Natural killer cell (primary cell): ENCODE results near the gene MTERF4. TPM values are rescaled to one million over a fixed set of nuclear protein-coding genes. Genes with fewer than 3 reads are reported as not detected.

ENCODE experiments used
- ATAC-seq, 3 donors: fragments of 150-1000 bp in 2 of 3; fragments of 200-7000 bp in 1 of 3; cut with Tn5 transposase; 1 replicate in 1 of 3; 2 replicates in 2 of 3; pipeline ENCODE4 v1.10.0; 2021; ENCODE audit warnings: mild to moderate bottlenecking in 2 of 3, moderate library complexity in 2 of 3
- DNase-seq, 2 donors: peaks; one replicate each; pipeline versions ENCODE4 v3.0.0 to v3.0.0-alpha.2; 2013 to 2021; ENCODE audit warnings: mixed read lengths in 1 of 2
- H3K27ac ChIP-seq: one replicate; pipeline ENCODE4 v1.5.1; 2013; ENCODE audit warnings: mild to moderate bottlenecking, low read length
- H3K27me3 ChIP-seq: one replicate; pipeline ENCODE4 v1.6.1; 2013; ENCODE audit warnings: low read length; ENCODE audit not compliant: control insufficient read depth, insufficient read depth
- H3K36me3 ChIP-seq: one replicate; pipeline ENCODE4 v1.6.1; 2013; ENCODE audit warnings: low read length; ENCODE audit not compliant: control insufficient read depth, insufficient read depth
- H3K4me1 ChIP-seq: one replicate; pipeline ENCODE4 v1.6.1; 2013; ENCODE audit warnings: low read length; ENCODE audit not compliant: control insufficient read depth, insufficient read depth
- H3K4me3 ChIP-seq: one replicate; pipeline ENCODE4 v1.5.1; 2013; ENCODE audit warnings: low read length
- H3K9me3 ChIP-seq: one replicate; pipeline ENCODE4 v1.6.1; 2013; ENCODE audit warnings: low read length; ENCODE audit not compliant: control insufficient read depth, insufficient read depth
- H3K27ac Mint-ChIP-seq, 2 donors: one replicate each; pipeline ENCODE4 v1.8.0; 2022; ENCODE audit warnings: mild to moderate bottlenecking in 2 of 2, mixed read lengths in 2 of 2, moderate library complexity in 1 of 2
- H3K27me3 Mint-ChIP-seq, 2 donors: one replicate each; pipeline ENCODE4 v1.8.0; 2022; ENCODE audit warnings: low read depth in 2 of 2, mixed read lengths in 2 of 2
- H3K36me3 Mint-ChIP-seq: one replicate; pipeline ENCODE4 v1.8.0; 2022; ENCODE audit warnings: mixed read lengths
- H3K4me1 Mint-ChIP-seq, 2 donors: one replicate each; pipeline ENCODE4 v1.8.0; 2022; ENCODE audit warnings: mixed read lengths in 2 of 2
- H3K4me3 Mint-ChIP-seq: one replicate; pipeline ENCODE4 v1.8.0; 2022; ENCODE audit warnings: mild to moderate bottlenecking, moderate library complexity, mixed read lengths
- H3K9me3 Mint-ChIP-seq, 2 donors: one replicate each; pipeline ENCODE4 v1.8.0; 2022; ENCODE audit warnings: mixed read lengths in 2 of 2
- WGBS: methylation state at CpG from one replicate; pipeline ENCODE4 v1.1.7; 2013; ENCODE audit warnings: missing lambda C conversion rate; ENCODE audit not compliant: insufficient coverage; 5-methylcytosine and 5-hydroxymethylcytosine counted together
- intact Hi-C: fragments of 100-400 bp; cut with micrococcal nuclease; formaldehyde crosslinking; loops from one replicate; pipeline ENCODE4 v1.14.2; 2022
- total RNA-seq, 4 donors: library from RNA; stranded (reverse); fragments of 120-200 nt in 1 of 4; gene quantifications; one replicate each; pipeline versions ENCODE4 v1.2.3 to v1.2.4, GENCODE V29; 2013 to 2022
- TF ChIP-seq, protein P1 (sequence below): fragments of 200-600 bp; IDR thresholded peaks from one replicate; pipeline ENCODE4 v1.8.0; 2022; ENCODE audit warnings: antibody characterized with exemption

MTERF4 gene
- total RNA-seq, 3 donors from 2014 or later (not counting 1 experiment from before 2014, with no cell fraction given) = 38.9 to 45.5 (median 39.2) TPM

DNA sequence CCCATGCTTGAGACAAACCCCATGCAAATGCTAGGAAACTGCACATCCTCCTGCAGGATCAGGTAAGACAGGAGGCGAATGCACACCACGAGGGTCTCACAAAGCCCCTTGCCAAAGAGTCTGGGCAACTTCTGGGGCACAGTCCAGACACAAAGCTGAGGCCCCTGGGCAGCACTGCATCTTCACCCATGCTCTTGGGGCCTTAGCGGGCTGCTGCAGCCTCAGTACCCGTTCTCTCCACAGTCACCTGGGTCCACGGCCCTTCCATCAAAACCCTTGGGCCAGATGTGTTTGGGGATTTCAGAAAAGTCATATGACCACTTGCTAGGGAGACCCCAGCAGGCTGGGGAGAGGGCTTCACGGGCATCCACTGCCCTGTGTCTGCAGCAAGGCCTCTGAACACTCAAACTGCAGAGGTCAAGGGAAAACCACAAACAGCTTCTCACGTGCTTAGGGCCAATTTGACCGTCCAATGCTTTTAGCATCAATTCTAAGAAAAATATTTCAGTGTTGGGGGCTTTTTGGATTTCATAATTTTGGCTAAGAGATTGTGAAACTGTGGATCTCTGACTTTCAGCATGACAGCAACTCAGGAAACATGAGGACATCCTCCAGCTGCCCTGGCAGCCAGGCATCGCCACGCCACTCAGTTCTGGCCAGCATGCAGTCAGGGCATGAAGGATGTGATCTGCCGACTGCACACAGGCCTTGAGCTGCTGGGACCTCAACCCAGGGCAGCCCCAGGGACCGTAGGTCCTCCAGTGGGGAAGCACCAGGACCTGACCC is 27.2 kb upstream of the MTERF4 start:
- H3K9me3 ChIP-seq = no peaks in the 10 kb centered on the region
- Mint-ChIP-seq H3K27me3 (no peaks in the 10 kb centered on the region), H3K4me3 (no peak overlapping the region), H3K27ac (no peak overlapping the region), H3K36me3 (no peaks in the 10 kb centered on the region), H3K4me1 (no peaks in the 10 kb centered on the region), H3K9me3 (no peaks in the 10 kb centered on the region)
- H3K4me3 ChIP-seq = no peak overlapping the region
- H3K36me3 ChIP-seq = no peaks in the 10 kb centered on the region
- intact Hi-C loops = no loop called here
- no peak for DNase-seq
- 77% methylated on average over 12 of the region's 12 CpGs for WGBS
- ATAC-seq = no peak
- H3K27me3 ChIP-seq = no peaks in the 10 kb centered on the region
- TF ChIP-seq, protein P1, sequence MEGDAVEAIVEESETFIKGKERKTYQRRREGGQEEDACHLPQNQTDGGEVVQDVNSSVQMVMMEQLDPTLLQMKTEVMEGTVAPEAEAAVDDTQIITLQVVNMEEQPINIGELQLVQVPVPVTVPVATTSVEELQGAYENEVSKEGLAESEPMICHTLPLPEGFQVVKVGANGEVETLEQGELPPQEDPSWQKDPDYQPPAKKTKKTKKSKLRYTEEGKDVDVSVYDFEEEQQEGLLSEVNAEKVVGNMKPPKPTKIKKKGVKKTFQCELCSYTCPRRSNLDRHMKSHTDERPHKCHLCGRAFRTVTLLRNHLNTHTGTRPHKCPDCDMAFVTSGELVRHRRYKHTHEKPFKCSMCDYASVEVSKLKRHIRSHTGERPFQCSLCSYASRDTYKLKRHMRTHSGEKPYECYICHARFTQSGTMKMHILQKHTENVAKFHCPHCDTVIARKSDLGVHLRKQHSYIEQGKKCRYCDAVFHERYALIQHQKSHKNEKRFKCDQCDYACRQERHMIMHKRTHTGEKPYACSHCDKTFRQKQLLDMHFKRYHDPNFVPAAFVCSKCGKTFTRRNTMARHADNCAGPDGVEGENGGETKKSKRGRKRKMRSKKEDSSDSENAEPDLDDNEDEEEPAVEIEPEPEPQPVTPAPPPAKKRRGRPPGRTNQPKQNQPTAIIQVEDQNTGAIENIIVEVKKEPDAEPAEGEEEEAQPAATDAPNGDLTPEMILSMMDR = no peak
- no peak overlapping the region for H3K27ac ChIP-seq
- H3K4me1 ChIP-seq = peaks cover 33% of the 10 kb centered on the region

DNA sequence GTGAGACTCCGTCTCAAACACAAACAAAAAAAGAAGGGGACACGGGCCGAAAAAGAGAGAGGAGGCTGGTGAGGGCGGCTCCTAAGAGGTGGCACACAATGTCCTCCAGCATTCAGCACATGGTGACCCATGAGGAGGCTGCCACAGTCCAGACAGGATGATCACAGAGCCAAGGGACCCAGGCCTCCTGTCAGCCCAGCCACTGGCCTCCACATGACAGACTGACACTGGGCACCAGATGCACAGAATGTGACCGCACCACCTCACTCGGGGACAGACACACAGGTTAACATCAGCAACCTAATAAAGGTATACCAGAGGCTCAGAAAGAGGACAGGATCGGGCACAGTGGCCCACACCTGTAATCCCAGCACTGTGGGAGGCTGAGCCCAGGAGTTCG is 26.2 kb upstream of the MTERF4 start:
- Mint-ChIP-seq H3K27me3 (no peaks in the 10 kb centered on the region), H3K27ac (peak overlapping the region in 1 of 2 donors; percentile 50), H3K36me3 (no peaks in the 10 kb centered on the region), H3K4me1 (no peaks in the 10 kb centered on the region), H3K9me3 (no peaks in the 10 kb centered on the region), H3K4me3 (no peak overlapping the region)
- DNase-seq = no peak
- peaks cover 33% of the 10 kb centered on the region for H3K4me1 ChIP-seq
- 91% methylated on average over 8 of the region's 8 CpGs for WGBS
- ATAC-seq = no peak
- H3K9me3 ChIP-seq = no peaks in the 10 kb centered on the region
- intact Hi-C loops = no loop called here
- no peaks in the 10 kb centered on the region for H3K27me3 ChIP-seq
- H3K36me3 ChIP-seq = no peaks in the 10 kb centered on the region
- peak overlapping the region; percentile 83 for H3K27ac ChIP-seq
- no peak overlapping the region for H3K4me3 ChIP-seq
- TF ChIP-seq, protein P1 = no peak

DNA sequence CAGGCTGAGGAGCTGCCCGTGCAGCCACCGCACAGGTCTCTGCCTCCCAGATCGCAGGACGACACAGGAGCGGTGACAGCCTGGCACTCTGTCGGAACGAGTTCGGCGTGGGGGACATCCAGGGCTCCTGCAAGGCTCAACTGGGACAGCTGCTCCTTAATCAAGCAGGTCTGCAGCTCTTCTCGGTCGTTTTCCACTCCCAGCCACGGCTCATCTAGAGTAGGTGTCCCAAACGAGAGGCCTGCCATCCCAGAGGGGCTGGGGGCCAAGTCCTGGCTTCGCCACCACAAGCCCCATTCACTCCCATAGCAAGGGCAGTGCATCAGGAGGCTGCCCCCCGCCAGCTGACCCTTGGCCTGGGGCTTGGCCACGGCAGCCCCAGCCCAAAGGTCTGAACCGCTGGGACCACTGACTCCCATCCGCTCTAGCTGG is 24.7 kb upstream of the MTERF4 start:
- Histone ChIP-seq H3K36me3 (peaks cover 5% of the 10 kb centered on the region), H3K27ac (peak overlapping the region; percentile 51), H3K4me3 (no peak overlapping the region), H3K4me1 (peaks cover 33% of the 10 kb centered on the region), H3K9me3 (no peaks in the 10 kb centered on the region), H3K27me3 (no peaks in the 10 kb centered on the region)
- DNase-seq (no peak), ATAC-seq (no peak)
- Mint-ChIP-seq H3K36me3 (no peaks in the 10 kb centered on the region), H3K4me3 (no peak overlapping the region), H3K9me3 (no peaks in the 10 kb centered on the region), H3K27ac (no peak overlapping the region), H3K27me3 (no peaks in the 10 kb centered on the region), H3K4me1 (no peaks in the 10 kb centered on the region)
- TF ChIP-seq, protein P1 = no peak
- intact Hi-C loops = no loop called here
- 96% methylated on average over 18 of the region's 18 CpGs for WGBS

DNA sequence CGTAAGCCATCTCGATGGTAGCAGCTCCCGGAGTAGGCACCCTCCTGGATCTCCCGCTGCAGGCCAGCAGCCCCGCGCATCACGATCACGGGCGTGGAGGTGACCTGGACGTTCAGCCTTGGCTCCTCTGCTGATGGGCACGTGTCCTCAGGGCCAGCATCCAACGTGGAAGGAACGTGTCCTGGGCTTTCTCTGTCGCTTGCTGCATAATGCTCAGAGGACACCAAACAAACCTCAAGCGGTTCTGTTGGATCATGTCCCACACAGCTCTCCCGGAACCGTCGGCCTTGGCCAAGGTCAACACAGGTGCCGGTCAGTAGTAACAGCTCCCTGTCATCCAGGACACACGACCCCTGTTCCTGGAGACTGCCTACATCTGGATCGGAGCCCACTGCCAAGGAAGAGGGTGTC is 24.1 kb upstream of the MTERF4 start:
- Mint-ChIP-seq H3K36me3 (no peaks in the 10 kb centered on the region), H3K4me3 (no peak overlapping the region), H3K4me1 (no peaks in the 10 kb centered on the region), H3K9me3 (no peaks in the 10 kb centered on the region), H3K27ac (no peak overlapping the region), H3K27me3 (no peaks in the 10 kb centered on the region)
- H3K36me3 ChIP-seq = peaks cover 7% of the 10 kb centered on the region
- DNase-seq (no peak), ATAC-seq (no peak)
- no peak overlapping the region for H3K4me3 ChIP-seq
- 96% methylated on average over 21 of the region's 21 CpGs for WGBS
- peaks cover 33% of the 10 kb centered on the region for H3K4me1 ChIP-seq
- intact Hi-C loops = no loop called here
- TF ChIP-seq, protein P1 = no peak
- H3K9me3 ChIP-seq = no peaks in the 10 kb centered on the region
- H3K27me3 ChIP-seq = no peaks in the 10 kb centered on the region
- H3K27ac ChIP-seq = no peak overlapping the region
